Suprapubic skin (tissue), 4 donors: ENCODE measurements around the gene MCUR1.

Experiments
- EP300 ChIP-seq: sonication (generic); formaldehyde crosslinking; IDR thresholded peaks from one replicate; pipeline ENCODE4 v1.6.1; 2017; ENCODE audit warnings: antibody characterized with exemption
- POLR2A ChIP-seq, 2 donors: fragments of 450-650 bp; IDR thresholded peaks; one replicate each; pipeline ENCODE4 v1.6.1; 2017; ENCODE audit warnings: antibody characterized with exemption in 2 of 2, mild to moderate bottlenecking in 2 of 2, moderate library complexity in 2 of 2
- POLR2AphosphoS5 ChIP-seq, 3 donors: sonication (generic); formaldehyde crosslinking; IDR thresholded peaks; one replicate each; pipeline ENCODE4 v1.6.1; 2017; ENCODE audit warnings: antibody characterized with exemption in 3 of 3
- TF ChIP-seq, protein P1 (sequence below), 2 donors: fragments of 200-600 bp in 1 of 2; fragments of 450-650 bp in 1 of 2; sonication (generic) in 1 of 2; IDR thresholded peaks; one replicate each; pipeline ENCODE4 v1.5.1; 2016 to 2019; ENCODE audit warnings: antibody characterized with exemption in 2 of 2, mild to moderate bottlenecking in 1 of 2, moderate library complexity in 1 of 2

DNA sequence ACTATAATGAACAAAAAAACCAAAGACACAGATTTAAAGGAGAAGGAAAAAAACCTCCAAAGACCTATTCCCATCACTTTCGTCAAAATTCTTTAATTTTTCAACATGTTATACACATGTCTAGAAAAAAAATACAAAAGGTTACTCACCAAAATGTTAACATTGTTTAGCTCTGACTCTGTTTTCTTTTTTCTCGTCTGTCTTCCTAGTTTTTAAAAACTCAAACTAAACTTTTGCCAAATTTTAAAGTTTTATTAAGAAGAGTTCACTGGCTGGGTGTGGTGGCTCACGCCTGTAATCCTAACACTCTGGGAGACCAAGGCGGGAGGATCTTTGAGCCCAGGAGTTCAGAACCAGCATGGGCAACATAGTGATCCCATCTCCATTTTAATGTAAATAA lies 10.8 kb downstream of the MCUR1 start:
- TF ChIP-seq, protein P1, sequence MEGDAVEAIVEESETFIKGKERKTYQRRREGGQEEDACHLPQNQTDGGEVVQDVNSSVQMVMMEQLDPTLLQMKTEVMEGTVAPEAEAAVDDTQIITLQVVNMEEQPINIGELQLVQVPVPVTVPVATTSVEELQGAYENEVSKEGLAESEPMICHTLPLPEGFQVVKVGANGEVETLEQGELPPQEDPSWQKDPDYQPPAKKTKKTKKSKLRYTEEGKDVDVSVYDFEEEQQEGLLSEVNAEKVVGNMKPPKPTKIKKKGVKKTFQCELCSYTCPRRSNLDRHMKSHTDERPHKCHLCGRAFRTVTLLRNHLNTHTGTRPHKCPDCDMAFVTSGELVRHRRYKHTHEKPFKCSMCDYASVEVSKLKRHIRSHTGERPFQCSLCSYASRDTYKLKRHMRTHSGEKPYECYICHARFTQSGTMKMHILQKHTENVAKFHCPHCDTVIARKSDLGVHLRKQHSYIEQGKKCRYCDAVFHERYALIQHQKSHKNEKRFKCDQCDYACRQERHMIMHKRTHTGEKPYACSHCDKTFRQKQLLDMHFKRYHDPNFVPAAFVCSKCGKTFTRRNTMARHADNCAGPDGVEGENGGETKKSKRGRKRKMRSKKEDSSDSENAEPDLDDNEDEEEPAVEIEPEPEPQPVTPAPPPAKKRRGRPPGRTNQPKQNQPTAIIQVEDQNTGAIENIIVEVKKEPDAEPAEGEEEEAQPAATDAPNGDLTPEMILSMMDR (IDR thresholded peaks at IDR 0.05) = no peak
- no peak for TF ChIP-seq POLR2A (IDR thresholded peaks at IDR 0.05)
- no peak for TF ChIP-seq POLR2AphosphoS5 (IDR thresholded peaks at IDR 0.05)
- TF ChIP-seq EP300 = no peak
